K562 treated with DMSO at 1 percent for 12 hours (cell line): ENCODE results near the gene USP20. TPM values are rescaled to one million over a fixed set of nuclear protein-coding genes. Genes with fewer than 3 reads are reported as not detected.

Source experiments
- total RNA-seq: library from RNA; unstranded; fragments of 300-600 nt; gene quantifications from 2 replicates; pipeline ENCODE4 v1.2.3, GENCODE V29; 2022; ENCODE audit not compliant: insufficient read depth

USP20 gene
- total RNA-seq: 75.4 and 117 TPM in 2 replicates

GRCh38 chr9:129835128-129835859, at the start of gene USP20, which contains the start of gene C9orf78:
USP20 (plus strand) TSS chr9:129835458; CDS start chr9:129852556, 17,098 bp downstream.
C9orf78 (minus strand) TSS chr9:129835275; CDS start chr9:129835221, 54 bp downstream.

GRCh38 chr9:129802833-129803675, 32.2 kb upstream of the USP20 start, which contains the start of gene TOR1B:
TOR1B (plus strand) TSS chr9:129803184; CDS start chr9:129803213, 29 bp downstream.

GRCh38 chr9:129823935-129824601, 11.2 kb upstream of the USP20 start, which contains the start of gene TOR1A:
TOR1A (minus strand) TSS chr9:129824136; CDS start chr9:129824085, 51 bp downstream.

Other genes with a start within 250 kb of the USP20 start
- gene C9orf50, start 214.4 kb upstream of the USP20 start, total RNA-seq: not detected in 2 replicates
- gene NTMT1, start 209.3 kb upstream of the USP20 start, total RNA-seq: 46.4 and 68.1 TPM in 2 replicates
- 12.1 and 20.1 TPM in 2 replicates for gene ASB6, start 193.3 kb upstream of the USP20 start, total RNA-seq
- not detected in 2 replicates for gene PRRX2, start 169.8 kb upstream of the USP20 start, total RNA-seq
- gene PTGES, start 82.4 kb upstream of the USP20 start, total RNA-seq: not detected in 2 replicates
- gene TOR1B, start 32.3 kb upstream of the USP20 start, total RNA-seq: 30.2 and 57.4 TPM in 2 replicates
- 49.2 and 82.9 TPM in 2 replicates for gene TOR1A, start 11.3 kb upstream of the USP20 start, total RNA-seq
- 73.8 and 100 TPM in 2 replicates for gene C9orf78, start 183 bp upstream of the USP20 start, total RNA-seq
- gene FNBP1, start 207.7 kb downstream of the USP20 start, total RNA-seq: 6.5 and 19.9 TPM in 2 replicates
- gene GPR107, start 218.4 kb downstream of the USP20 start, total RNA-seq: 11.7 and 33.7 TPM in 2 replicates